HG03469 (cell line): ENCODE data around the gene AQP12B.
"Not testable (repeated sequence)": the region's sequence is repeated elsewhere in the genome, so short reads cannot be mapped to it uniquely, and the experiment has no call there.

Source experiments
- ATAC-seq: cut with Tn5 transposase; IDR thresholded peaks from one replicate; pipeline ENCODE4 v1.9.1; 2021; ENCODE audit warnings: mild to moderate bottlenecking, moderate library complexity, moderate number of reproducible peaks; ENCODE audit not compliant: unreplicated experiment

Gene AQP12B

DNA sequence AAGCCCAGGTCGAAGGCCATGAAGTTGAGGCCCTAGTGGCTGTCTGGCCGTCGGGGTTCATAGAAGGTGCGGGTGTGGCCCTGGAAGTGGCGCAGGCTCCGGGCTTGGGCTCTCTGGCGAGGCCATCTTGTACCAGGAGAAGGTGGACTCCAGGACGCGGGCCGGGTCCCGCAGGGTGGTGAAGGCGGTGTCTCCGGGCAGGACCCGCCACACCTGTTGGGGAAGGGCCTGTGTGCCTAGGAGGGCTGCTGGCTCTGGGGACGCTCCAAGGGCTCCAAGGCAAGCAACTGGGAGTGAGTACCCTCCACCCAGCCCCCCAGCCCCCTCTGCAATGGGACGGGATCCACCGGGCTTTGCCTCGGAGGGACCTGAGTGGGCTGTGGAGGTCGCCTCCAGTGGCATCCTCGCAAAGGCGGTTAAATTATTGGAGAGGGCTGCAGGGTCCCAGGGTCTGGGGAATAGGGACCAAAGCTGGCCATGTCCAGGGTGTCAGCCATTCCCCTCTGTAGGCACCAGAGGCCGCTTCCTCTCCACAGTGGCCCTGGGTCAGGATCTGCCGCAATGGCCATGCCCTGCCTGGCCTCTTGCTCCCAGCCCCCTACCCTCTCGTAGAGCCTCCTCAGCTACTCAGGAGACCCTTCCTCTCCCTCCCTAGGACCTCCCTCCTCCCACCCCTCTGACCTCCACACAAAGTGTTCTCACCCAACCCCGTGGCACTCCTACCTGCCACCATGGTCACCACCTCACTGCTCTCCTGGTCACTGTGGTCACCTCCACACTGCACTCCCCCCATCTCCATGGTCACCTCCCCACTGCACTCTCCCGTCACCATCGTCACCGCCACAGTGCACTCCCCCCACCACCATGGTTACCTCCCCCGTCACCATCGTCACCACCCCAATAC, 19.3 kb upstream of the AQP12B start:
- no peak for ATAC-seq

DNA sequence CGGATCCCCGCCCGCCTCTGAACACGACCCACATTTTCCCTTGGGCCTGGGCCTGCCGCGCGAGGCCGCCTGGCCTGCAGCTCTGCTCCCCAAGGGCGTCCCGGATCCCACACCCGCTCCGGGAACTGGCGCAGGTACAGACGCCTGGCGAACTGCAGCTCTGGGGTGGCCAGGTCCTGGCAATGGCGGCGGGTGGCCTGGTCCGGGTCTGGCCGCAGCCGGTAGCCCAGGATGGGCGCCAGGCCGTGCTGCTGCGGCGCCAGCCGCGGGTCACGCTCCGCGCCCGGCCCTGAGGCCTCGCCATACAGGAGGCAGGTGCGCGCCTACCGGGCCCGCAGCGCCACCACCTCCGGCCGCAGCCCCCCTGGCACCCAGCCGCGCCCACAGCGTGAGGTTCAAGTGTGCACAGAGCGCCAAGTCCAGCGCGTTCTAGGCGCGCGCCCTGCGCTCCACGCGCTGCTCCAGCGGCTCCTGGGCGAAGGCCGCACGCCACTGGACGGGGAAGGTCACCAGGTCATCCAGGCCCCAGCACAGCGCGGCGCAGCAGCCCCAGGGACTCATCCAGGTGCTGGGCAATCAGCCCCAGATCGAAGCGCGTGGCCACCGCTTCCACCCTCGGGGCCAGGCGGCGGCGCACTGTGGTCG, 18.5 kb upstream of the AQP12B start:
- ATAC-seq = no peak

DNA sequence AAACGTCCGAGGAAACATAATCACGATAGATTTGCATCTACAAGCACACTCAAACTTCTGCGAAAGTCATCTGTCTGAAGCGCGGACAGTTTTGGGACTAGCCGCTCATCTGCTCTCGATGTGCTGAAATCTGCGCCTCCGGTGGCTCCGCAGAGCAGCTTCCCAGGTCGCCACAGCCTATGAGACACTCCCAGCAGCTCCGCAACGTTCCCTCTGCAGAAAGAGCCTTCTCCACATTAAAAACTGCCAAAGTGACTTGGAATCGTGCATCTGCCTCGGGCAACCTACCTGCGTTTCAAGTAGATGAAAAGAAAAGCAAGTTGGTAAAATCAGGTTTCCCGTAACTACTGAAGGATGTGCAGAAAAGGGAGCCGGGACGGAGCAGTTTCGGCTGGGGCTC, 17.9 kb upstream of the AQP12B start:
- not testable (repeated sequence) for ATAC-seq

DNA sequence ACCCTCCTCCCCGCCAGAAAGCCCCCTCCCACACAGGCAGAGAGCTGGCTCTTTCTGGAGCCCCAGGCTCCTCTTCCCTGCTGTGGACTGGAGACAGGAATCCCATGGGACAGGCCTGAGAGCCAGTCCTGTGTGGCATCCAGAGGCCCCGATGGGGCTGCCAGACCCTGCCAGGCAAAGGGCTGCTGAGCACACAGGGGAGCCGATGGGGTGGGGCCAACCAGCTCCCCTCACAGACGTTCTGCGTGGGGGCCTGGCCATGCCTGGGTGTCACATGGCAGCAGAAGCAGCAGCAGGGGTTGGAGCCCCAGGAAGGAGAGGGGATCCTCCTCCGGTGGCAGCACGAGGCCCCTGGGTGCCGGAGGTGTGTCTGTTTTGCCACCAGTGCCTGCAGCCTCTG, 17.1 kb upstream of the AQP12B start:
- not testable (repeated sequence) for ATAC-seq

DNA sequence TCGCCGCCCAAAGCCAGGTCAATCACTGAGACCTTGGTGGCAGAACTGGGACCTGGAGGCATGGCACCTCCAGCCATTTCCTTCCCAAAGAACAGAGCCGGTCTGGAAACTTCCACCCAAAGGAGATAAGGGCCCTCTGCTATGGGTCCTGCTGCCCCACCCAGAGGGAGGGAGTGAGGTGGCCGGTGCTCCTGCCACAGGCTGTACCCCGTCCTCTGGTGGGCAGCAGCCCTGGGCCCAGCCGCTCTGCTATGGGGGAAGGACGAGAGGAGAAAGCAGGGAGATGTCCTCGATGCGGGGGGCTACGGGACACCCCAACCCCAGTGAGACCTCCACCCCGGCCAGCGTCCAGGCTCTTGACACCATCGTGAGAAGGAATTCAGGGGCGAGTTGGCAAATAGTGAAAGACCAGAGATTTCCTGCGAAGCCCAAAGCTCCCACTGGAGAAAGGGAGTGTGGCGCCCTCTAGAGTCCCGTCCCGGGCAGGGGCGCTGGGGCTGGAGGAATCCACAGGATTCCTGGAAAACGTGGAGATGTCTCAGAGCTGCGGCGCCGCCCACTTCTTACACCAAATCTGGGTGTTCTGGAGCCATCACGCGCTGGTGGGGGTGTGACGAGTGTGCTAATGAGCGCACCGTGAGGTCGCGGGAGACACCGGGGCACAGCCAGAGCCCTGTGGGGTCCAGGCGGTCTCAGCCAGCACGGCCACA, 16.3 kb upstream of the AQP12B start:
- not testable (repeated sequence) for ATAC-seq

DNA sequence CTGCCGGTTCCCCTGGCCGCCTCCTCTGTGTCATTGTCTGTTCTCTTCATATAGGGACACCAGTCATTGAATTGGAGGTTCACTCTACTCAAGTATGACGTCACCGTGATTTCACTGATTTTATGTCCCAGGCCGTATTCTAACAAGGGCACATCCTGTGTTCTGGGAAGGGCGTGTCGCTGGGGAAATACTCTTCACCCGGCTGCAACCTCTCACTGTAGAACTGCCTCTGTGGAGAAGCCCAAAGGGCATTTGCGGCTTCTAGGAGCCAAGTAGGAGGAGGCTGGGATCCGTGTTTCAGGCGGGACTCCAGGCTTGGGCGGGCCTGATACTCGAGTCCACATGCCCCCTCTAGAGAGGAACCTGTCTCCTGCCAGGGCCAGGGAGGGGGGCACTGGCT, 13.8 kb upstream of the AQP12B start:
- ATAC-seq = not testable (repeated sequence)

DNA sequence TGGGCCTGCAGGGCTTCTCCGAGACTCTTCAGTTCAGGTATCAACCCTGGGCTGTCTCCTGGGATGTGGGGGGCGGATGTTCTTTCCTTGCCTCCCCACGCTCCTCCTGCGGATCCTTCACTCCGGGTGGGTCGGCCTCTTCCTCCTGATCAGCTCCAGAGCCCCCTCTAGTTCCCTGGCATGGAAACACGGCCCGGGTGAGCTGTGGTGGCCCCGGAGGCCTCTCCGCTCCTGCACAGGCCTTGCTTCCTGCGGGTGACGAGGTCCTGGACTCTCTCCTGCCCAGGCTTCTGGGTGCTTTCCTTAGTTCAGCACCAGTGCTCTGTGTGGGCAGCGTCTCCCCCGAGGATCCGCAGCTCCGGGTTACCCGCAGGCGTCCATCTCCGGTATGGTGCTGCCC, 12.9 kb upstream of the AQP12B start:
- ATAC-seq = not testable (repeated sequence)

DNA sequence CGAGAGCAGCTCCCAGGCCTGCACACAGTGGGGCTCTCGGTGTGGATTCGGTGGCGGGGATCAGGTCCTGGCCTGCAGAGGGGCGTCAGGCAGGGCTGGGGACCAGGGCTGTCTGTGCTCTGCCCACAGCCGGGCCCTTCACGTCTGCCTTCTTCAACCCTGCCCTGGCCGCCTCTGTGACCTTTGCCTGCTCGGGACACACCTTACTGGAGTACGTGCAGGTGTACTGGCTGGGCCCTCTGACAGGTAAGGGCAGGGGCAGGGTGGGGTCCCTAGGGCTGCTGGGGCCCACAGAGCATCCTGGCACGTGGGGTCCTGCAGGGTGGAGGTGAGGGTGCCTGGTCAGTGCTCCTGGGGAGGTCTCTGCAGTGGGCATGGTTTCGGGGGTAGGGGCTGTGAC, 11.6 kb upstream of the AQP12B start:
- not testable (repeated sequence) for ATAC-seq

DNA sequence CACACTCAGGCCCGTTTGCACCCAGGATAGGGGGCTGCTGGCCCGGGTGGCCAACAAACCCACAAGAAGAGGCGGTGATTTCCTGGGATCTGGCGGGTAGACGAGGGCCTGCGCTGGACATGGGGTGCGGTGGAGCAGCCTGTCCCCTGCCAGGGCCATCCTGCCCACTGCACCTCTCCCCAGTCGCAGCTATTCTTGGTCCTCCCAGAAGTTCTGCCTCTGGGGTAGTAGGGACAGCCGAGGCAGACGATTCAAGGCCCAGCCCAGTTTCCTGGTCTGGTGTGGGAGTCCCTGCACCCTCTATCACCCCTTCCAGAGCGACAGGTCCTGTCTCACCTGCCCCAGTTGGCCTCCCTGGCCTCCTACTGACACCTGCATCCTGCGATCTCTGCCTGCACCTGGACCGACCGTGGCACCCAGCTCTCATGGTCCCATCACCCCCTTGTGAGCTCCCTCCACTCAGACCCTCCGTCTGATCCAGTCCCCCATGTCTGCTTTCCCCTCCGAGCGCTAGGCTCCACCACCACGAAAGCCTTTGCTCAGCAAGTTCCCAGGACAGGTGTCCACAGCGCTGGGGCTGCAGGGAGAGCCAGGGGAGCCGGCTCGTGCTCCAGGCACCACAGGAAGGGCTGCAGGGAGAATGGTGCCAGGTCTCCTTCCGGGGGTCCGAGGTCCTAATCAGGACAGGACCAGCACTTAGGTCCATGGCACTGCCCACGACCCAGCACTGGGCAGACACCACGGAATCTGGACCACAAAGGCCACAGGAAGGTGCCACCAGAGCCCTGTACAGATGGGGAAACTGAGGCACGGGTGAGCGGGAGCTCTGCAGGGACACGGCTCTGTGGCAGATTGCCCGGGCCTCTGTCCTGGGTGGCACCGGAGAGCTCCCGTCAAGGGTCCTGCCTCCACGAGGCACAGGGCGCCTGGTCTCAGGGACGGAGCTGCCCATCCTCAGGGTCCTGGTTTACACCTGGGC, 10.2 kb upstream of the AQP12B start:
- not testable (repeated sequence) for ATAC-seq

DNA sequence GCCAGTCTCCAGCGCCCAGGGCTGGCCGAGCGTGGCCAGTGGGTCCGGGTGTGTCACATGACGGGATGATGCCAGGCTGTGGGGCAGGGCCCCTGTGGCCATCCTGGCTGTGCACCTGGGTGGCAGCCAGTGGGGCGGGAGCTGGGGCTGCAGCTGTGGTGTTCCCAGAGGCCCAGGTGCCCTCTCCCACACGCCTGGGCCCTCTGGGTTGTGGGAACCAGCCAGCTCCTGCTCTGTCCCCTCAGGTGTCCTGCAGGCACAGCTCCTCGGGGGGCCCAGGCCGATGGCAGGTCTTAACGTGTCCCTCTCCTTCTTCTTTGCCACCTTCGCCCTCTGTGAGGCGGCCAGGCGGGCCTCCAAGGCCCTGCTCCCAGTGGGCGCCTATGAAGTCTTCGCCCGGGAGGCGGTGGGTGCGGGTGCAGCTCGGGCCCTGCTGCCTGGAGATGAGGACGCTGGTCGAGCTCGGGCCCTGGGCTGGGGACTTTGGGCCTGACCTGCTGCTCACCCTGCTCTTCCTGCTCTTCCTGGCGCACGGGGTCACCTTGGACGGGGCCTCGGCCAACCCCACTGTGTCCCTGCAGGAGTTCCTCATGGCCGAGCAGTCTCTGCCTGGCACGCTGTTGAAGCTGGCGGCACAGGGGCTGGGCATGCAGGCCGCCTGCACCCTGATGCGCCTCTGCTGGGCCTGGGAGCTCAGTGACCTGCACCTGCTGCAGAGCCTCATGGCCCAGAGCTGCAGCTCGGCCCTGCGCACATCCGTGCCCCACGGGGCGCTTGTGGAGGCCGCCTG, 9.1 kb upstream of the AQP12B start, which contains the start of gene AQP12A:
Gene AQP12A, plus strand, starts transcription at position 236 of the 790 bp plus-strand sequence. Its CDS starts 48 bp downstream, at position 284.
- ATAC-seq = not testable (repeated sequence)

DNA sequence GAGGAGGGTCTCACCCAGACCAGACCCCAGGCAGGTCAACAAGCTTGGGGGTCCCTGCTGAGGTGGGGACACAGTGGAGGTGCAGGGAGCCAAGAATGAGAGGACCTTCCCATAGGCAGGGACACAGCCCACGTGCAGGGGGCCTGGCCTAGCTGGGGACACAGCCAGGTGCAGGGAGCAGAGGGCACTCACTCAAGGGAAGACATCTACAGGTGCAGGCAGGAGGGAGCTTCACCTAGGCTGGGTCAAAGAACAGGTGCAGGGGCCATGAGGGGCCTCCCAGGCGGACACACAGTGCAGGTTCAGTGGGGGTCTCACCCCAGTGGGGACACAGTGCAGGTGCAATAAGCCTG, 8.4 kb upstream of the AQP12B start:
- not testable (repeated sequence) for ATAC-seq

DNA sequence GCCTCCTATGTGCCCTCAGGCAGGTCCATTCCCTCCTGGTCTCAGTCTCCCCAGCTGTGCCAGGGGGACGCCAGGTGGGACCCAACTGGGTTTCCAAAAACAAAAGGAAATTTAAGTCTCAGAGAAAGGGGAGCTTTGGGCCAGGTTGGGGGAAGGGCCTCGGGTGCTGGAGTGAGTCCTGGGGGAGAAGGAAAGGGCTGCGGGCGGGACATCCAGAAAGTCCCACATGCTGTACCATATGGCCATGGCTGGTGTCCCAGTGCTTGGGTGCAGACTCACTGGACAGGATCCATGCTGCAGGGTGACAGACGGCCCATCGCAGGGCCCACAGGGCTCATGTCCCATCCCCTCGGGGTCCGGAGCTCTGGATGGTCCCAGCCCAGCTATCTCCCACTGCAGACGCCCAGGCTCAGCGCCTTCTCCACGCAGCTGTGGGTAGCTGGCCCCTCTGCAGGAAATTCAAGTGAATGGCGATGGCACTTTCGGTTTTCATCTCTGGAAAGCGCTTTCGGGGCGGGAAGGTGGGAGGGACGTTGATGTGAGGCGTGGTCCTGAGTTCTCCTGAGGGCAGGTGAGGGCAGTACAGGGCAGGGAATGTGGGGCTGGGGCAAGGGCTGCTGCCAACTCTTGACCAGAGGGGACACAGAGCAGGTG, 7.9 kb upstream of the AQP12B start:
- ATAC-seq = not testable (repeated sequence)

DNA sequence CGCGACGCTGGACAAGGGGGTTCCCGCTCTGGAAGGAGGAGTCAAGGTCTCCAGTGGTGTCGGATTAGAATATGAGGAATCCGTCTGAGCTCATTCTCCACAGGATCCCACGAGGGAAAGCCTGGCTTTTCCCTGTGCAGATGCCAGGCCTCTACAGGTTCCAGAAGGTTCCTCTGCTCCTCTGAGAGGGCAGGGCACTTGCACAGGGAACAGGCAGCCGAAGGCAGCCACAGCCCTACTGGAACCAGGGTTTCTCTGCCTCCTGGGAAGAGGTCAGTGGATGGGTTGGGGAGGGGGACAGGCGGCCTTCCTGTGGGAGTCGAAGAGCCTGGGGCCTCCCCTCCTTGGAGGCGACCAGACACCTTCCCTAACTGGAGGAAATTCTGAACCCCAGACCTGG, 7.3 kb upstream of the AQP12B start:
- no peak for ATAC-seq

DNA sequence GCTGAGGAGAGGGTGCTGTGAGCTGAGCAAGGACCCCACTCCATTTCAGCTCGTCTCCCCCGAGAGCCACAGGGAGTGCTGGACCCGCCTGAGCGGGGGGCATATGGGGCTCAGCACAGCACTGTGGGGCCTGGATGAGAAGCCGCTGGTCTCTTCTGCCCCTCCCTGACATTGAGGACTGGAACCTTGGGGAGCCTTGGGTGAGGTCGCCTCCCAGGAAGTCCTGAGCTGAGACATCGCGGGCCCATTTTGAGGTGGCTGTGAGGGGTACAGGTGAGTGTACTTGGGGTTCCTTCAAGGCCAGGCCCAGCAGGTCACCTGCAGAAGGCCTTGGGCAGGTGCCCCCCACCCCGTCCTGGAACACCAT, 5.9 kb upstream of the AQP12B start:
- ATAC-seq = no peak

DNA sequence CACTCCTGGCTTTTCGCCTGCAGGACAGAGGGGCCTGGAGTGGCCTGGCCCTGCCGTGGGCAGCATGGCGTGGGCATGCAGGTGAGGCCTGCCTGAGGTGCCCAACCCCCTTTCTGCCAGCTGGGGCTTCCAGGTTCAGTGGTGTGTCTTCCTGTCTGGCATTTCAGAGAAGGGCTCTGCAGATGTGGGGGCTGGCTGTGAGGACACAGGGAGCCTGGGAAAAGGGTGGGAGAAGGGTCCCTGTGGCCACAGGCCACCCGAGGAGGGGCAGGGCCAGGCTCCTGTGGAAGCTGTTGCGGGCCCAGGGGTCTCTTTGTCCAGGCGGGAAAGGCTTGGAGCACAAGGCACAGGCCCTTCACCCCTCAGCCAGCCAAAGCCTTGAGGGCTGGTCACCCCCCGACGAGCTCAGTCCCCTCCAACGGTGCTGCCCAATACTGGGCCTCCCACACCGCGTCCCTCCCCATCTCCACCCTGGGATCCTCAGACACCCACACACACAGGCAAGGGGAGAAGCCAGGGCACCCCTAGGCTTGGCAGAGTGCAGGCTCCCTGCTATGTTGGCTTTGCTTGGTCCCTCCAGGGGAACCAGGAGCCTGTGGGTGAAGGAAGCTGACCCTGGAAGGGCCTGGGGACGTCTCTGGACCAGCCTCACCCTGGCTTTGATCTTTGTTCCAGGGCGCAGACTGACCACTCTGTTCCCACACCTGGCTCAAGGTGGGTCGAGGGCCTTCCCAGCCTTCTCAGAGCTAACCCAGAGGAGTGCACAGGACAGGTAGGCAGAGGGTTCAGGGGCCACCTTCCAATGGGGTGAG, 5.3 kb upstream of the AQP12B start:
- ATAC-seq = no peak

DNA sequence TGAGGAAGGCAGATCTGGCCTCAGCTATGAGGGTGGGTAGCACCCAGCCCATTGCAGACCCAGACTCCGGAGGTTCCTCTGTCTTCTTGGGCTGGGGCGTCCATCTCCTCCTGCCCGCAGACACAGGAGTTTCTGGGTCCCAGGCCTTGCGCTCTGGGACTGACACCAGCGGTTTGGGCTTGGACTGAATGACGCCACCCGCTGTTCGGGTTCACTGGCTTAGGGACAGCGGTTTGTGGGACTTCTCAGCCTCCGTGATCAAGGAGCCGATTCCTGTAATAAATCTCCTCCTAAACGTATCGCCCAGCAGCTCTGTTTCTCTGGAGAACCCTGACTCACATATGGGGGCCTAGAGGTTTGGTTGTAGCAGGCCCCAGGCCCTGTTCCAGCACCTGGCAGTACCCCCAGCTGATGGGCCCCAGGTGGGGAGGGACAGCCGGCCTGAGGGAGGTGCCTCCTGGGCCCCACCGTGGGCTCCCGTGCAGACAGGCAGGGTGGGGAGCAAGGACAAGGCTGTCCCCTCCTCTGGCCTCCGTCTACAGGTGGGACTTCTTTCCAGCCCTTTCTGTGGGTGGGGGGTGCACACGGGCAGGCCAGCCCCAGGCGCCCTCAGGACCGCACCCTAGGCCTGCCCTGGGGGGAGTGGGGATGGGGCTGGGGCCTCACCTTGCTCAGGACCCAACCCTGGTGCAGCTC, 4.5 kb upstream of the AQP12B start:
- ATAC-seq = no peak

DNA sequence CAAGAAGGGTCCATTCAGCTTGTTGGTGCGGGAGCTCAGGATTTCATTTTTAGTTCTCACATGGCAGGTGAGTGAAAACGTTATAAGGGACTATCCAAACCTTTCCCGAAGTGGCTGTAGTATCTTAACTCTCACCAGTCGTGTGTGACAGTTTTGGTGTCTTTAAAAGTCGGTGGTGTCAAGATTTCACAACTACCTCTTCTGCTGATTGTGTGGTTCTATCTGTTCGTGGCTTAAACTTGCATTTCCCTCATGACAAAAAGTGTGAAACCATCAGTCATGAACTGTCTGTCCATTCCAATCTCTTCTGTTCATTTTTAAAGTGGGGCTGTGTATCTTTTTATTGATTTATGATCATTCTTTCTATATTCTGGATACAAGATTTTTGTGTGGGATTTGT, 3.8 kb upstream of the AQP12B start:
- ATAC-seq = no peak
